ENCODE results near the gene EPS8L2.

GRCh38 chr11:765025-765801, 59.2 kb downstream of the EPS8L2 start:
- TF ChIP-seq, protein P1, sequence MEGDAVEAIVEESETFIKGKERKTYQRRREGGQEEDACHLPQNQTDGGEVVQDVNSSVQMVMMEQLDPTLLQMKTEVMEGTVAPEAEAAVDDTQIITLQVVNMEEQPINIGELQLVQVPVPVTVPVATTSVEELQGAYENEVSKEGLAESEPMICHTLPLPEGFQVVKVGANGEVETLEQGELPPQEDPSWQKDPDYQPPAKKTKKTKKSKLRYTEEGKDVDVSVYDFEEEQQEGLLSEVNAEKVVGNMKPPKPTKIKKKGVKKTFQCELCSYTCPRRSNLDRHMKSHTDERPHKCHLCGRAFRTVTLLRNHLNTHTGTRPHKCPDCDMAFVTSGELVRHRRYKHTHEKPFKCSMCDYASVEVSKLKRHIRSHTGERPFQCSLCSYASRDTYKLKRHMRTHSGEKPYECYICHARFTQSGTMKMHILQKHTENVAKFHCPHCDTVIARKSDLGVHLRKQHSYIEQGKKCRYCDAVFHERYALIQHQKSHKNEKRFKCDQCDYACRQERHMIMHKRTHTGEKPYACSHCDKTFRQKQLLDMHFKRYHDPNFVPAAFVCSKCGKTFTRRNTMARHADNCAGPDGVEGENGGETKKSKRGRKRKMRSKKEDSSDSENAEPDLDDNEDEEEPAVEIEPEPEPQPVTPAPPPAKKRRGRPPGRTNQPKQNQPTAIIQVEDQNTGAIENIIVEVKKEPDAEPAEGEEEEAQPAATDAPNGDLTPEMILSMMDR (IDR thresholded peaks at IDR 0.05), result peak; percentile 37 to 79 (median 69)
- no peak for TF ChIP-seq POLR2A (IDR thresholded peaks at IDR 0.05)

Data from body of pancreas (tissue), 4 donors.